IPS DF 19.7 (cell line): ENCODE measurements around the gene HSPG2.

ENCODE experiments used
- DNase-seq: peaks from one replicate; pipeline ENCODE4 v3.0.0-alpha.2; 2013; ENCODE audit warnings: low read depth, low spot score

Gene HSPG2

DNA sequence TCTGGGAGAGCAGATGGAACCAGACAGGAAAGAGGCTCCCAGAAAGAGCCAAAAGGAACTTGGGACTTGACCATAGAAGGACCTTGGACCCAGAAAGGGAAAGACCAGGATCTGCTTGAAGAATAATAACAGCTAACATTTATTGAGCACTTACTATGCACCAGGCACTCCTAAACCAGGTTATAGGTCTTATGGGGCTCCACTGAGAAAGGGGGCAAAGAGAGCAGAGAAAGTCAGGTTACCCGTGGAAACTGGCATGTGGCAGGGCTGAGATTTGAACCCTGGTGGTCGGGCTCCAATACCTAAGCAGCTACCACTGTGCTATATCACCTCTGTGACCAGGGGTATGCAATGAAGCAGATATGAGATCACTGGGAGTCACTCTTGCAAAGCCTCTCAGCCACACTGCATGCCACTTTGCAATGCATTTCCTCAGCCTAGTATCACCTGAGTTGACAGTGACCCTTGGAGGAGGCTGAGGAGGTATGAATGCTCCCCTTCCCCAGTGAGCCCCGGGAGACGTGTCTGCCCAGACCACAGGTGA is 37.8 kb downstream of the HSPG2 start:
- no peak for DNase-seq

- no peak for DNase-seq
Observed at GRCh38 chr1:21898326-21899200, 38.5 kb downstream of the HSPG2 start.

DNA sequence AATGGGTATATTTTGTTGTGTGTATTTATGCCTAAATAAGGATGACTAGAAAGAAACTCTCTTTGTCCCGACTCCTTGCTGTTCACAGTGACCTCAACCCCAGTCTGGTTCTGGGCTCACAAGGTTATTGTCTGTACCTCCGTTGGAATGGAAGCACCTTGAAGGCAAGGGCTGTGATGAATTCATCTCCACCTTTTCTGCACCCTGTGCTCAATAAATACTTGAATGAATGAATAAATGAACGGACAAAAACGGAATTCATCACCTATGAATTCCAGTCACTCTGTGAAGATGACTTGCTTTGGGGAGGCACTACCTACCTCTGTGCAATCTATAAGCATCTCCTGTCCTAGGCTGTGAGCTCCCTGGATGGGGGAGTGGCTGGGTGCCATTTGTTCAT is 39.3 kb downstream of the HSPG2 start:
- no peak for DNase-seq

DNA sequence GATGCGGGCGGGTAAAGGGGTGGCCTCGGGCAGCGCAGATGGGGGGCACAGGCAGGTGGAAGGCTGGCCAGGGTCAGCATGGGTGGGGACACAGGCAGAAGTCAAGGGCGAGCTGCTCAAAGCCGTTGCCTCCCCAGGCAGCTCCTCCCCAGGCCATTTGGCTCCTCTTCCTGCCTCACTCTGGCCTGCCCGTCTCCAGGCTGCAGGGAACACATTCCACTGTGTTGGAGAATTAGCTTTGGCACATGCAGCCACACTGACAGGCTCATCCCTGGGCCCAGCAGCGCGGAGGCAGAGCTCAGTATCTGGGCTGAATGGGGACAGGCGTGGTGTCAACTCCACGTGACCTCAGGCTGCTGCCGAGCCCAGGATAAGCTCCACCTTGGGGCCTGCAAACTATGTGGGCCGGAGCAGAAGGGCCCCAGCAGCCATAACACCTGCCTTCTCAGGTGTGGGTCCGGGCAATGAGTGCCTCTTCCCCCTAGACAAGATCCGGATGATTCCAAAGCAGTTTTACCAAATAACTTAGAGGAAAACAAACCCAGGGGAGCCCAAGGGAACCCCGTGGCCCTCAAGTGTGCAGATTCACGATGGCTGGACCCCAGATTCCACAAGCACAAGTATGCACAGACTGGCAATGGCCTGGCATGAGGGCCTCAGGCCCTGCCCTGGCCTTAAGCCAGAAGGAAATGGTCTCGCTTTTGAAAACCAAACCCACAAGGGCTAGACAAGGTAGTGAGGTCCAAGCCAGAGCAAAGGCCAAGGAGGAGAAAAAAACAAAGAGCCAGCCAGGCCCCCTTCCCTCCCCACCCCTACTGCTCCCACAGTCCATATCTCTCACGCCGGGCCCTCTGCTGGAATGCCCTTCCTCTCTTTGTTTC is 40.2 kb downstream of the HSPG2 start:
- no peak for DNase-seq

GRCh38 chr1:21896026-21896425 is 41.1 kb downstream of the HSPG2 start:
- DNase-seq, result no peak

DNA sequence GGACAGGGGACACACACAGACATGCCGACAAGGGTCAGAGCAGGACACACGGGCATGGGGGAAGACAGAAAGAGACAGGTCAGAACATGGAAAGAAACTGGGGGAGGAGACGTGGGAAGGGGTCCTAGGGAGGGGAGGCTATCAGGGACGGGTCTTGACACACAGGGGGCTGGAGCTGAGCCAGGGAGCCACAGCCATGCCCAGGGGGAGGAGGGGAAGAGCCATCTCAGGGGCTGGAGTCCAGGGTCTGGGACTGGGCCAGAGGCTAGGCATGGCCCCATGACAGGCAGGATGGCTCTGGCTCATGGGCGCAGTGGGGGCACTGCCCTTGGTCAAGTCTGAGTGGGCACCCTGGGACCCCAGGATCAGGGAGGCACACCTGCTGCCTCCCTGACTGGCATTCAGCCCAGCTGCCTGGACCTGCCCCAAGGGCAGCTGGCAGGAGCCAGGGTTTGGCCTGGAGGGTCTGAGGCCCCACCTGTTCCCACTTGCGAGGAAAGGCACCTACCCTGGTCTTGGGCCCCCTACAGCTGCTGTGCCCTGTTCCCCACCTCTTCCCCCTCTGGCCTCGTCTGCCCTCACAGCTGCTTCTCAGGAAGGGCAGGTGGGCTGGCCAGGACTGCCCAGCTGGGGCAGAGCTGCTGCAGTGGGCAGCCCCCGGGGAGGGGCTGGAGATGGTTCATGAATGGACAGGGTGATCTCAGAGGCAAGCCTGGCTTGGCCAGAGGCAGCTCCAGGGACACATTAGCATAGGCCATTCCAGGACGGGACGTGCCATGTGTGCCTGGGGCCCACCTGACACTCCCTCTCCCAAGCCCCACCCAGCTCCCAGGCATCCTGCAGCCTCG is 42.9 kb downstream of the HSPG2 start:
- DNase-seq, result no peak

DNA sequence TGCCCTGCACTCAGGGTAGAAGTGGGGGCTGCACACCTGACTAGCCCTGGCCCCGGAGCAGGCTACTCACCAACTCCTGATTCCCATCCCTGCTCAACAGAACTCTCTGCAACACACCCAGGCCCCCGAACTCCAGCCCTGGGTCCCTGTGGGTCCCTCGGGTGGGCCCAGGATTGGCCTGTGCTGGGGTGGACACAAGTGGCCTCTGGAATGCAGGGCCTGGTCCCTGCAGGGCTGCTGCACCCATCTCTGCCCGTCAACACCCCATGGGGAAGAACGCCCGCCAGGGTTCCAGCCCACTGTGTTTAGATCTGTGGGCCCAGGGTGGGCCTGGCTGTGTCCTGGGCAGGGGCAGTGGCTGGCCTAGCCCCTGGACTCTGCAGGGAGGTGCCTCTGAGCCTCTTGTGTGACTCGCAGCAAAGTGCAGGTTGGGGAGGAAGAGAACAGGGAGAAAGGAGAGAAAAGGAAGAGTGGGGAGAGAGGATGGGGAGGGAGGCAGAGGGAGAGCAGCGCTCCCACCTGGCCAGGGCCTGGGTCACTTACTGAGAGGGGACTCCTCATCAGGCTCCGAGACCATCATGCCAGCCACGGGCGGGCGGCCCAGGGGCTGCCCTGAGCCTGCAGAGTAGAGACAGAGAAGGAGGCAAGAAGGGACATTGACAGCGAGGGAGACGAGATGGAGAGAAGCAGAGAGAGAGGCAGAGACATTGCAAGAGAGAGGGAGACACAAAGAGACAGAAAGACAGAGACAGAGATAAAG is 43.9 kb downstream of the HSPG2 start:
- no peak for DNase-seq

DNA sequence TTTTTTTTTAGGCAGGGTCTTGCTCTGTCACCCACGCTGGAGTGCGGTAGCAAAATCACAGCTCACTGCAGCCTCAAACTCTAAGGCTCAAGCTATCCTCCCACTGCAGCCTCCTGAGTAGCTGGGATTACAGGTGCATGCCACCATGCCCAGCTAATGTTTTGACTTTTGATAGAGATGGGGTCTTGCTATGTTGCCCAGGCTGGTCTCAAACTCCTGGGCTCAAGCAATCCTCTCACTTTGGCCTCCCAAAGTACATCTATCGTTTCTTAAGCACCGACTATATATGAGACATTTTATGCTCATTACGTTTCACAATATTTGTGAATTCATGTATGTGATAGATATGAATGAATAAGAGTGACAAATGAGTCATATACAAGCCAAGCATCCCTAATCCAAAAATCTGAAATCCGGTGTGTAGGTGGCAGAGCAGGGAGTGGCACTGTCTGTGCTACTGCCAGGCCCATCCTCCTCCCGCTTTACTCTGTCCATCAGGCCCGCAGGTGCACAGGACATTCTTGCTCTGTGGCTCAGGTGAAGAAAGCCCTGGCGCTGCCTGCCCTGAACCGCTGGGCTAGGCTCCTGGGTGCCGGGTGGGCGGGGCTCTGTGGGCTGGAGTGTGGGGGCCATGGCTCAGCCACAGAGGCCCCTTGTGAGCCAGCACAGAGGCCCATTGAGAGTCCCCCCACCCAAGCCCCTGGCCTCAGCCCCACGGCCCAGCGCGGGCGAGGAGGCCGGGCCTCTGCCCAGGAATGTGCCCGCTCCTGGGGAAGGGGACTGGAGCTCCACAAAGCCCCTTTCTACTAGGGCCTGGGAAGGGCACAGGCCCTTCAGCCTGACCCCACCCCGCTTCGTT is 45.3 kb downstream of the HSPG2 start:
- no peak for DNase-seq

DNA sequence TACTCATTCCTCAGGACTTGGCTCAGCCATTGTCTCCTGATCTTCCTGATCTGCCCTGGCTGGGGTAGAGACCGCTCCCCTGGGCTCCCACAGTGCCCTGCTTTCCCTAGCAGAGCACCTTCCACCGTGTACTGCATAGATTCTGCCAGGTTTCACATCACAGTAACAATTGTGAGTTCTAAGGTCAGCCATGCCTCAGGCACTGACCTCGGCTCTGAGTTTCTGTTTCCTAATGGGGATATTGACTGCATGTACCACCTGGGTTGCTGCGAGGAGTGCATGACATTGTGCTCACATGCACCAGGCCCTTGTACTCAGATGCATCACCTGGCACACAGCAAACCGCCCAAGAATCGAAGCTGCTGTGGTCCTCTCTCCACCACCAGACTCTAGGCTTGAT is 46.0 kb downstream of the HSPG2 start:
- DNase-seq, result no peak

DNA sequence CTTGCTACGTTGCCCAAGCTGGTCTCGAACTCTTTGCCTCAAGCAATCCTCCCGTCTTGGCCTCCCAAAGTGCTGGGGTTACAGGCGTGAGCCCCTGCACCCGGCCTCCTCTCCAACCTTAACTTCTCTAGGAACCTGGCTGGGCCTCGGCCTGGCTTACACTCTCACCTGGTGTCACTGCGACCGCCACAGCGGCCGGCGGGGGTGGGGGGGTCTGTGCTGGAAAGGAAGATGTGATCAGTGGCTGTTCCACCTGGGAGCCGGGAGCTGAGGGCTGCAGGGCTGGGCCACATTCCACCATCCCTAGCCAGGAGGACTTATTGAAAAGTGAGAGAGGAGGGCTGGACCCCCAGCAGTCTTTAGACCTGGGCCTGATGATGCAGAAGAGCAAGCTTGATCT is 48.6 kb downstream of the HSPG2 start:
- no peak for DNase-seq

GRCh38 chr1:21887796-21888195 is 49.3 kb downstream of the HSPG2 start:
- DNase-seq, result no peak

DNA sequence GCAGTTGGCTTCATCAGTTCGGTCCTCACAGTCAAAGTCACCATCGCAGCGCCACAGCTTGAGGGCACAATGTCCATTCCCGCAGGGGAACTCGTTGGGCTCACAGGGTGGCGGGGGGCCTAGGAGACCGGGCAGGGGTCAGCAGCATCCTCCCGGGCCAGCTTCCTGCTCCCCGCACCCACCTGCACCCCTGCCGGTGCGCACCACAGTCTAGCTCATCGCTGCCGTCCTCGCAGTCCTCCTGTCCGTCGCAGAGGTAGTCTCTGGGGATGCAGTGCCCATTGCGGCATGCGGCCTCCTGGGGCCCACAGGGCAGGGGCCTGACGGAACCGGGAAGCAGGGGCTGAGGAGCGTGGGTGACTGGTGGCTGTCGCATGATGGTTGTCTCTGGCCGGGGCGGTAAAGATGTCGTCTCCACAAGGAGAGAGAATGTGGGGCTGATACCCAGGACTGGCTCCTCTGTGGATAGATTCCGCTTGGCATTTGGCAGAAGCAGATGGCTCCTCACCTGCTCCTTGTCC is 49.8 kb downstream of the HSPG2 start:
- no peak for DNase-seq

GRCh38 chr1:21886486-21887215 is 50.5 kb downstream of the HSPG2 start:
- no peak for DNase-seq

- DNase-seq, result no peak
Observed at GRCh38 chr1:21885236-21886037, 51.7 kb downstream of the HSPG2 start.

DNA sequence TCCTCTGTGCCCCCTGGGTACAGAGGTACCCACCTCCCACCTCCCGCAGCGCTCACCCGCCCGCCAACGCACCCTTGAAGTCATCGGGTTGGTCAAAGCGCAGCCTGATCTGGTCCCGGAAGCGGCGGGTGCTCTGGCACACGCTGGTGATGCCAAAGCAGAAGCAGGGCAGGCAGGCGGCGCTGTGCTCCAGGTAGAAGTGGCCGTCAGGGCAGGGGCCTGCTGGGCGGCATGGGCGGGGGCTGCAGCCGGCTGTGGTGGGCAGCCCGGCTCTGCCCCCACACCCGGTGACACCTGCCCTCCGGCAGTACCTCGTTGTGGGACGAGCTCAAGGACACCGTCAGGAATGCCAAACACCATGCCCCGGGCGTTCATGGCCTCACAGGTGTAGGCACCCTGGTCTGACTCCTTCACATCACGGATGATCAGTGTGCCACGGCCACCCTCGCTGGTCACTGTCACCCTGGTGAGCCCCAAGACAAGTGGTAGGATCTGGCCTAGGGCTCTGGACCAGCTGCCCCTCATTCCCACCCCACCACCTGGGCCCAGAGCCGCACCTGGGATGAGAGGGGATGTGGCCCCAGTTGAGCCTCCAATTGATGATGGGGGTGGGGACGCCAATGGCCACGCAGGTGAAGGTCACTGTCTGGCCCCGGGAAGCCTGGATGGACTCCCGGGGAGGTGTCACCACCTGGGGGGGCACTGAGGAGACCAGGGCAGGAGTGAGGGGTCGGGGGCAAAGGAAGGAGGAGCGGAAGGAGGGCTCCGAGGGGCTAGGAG is 52.5 kb downstream of the HSPG2 start:
- no peak for DNase-seq

DNA sequence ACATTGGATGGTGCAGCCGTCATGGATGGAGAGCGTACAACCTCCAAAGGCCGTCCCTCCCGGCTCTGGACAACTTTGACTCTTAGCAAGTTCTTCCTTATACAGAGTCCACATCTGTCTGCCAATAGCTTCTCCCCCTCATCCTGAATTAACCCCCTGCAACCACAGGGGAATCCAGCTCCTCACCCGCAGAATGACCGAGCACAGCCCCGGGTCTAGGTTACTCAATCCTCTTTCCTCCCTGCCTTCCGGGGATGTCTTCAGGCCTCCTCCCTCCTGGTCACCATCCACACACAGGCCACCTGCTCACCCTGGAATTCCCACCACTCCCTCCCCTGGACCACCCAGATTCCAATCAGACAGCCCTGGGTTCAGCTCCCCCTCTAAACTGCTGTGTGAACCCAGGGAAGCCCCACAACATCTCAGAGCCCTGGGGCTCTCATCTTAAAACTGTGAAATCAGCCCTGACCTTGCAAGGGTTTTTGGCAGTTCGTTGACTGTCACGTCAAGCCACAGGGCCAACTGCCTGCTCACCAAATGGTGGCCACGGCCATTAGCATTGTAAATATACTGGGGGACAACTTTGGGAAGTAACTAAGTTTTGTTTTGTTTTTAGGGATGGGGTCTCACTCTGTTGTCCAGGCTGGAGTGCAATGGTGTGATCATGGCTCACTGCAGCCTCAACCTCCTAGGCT is 54.2 kb downstream of the HSPG2 start:
- DNase-seq, result no peak

GRCh38 chr1:21881250-21881649 is 55.9 kb downstream of the HSPG2 start:
- DNase-seq, result no peak
